H9 (cell line): ENCODE results near the gene LETMD1. TPM values are rescaled to one million over a fixed set of nuclear protein-coding genes. Genes with fewer than 3 reads are reported as not detected.

Experiments
- DNase-seq: peaks from one replicate; pipeline ENCODE4 v3.0.0-alpha.2; 2017
- H2AFZ ChIP-seq: one replicate; pipeline ENCODE4 v1.6.1; 2013; ENCODE audit warnings: mild to moderate bottlenecking, low read length, control low read depth, moderate library complexity
- H2AK5ac ChIP-seq: 2 replicates; pipeline ENCODE4 v1.6.1; 2013; ENCODE audit warnings: low read length, control low read depth, mixed read lengths; ENCODE audit not compliant: insufficient read length
- H2BK120ac ChIP-seq: one replicate; pipeline ENCODE4 v1.6.1; 2013; ENCODE audit warnings: low read depth, mild to moderate bottlenecking, low read length, control low read depth, inconsistent platforms; ENCODE audit not compliant: poor library complexity, severe bottlenecking
- H2BK12ac ChIP-seq: 2 replicates; pipeline ENCODE4 v1.6.1; 2013; ENCODE audit warnings: low read length, control low read depth, mixed read lengths, low read depth; ENCODE audit not compliant: insufficient read length
- H2BK15ac ChIP-seq: 2 replicates; pipeline ENCODE4 v1.6.1; 2013; ENCODE audit warnings: low read depth, low read length, control low read depth
- H2BK20ac ChIP-seq: one replicate; pipeline ENCODE4 v1.6.1; 2013; ENCODE audit warnings: low read depth, mild to moderate bottlenecking, low read length, control low read depth, inconsistent platforms; ENCODE audit not compliant: poor library complexity, severe bottlenecking
- H2BK5ac ChIP-seq: 2 replicates; pipeline ENCODE4 v1.6.1; 2013; ENCODE audit warnings: low read length, control low read depth, mixed read lengths; ENCODE audit not compliant: insufficient read length
- H3K14ac ChIP-seq: 2 replicates; pipeline ENCODE4 v1.6.1; 2013; ENCODE audit warnings: low read length, control low read depth; ENCODE audit not compliant: insufficient read depth
- H3K18ac ChIP-seq: 2 replicates; pipeline ENCODE4 v1.6.1; 2013; ENCODE audit warnings: low read depth, mild to moderate bottlenecking, mixed read lengths, low read length, control low read depth; ENCODE audit not compliant: insufficient read length
- H3K23ac ChIP-seq: 2 replicates; pipeline ENCODE4 v1.6.1; 2013; ENCODE audit warnings: low read length, control low read depth, mixed read lengths, low read depth; ENCODE audit not compliant: insufficient read length
- H3K23me2 ChIP-seq: 2 replicates; pipeline ENCODE4 v1.6.1; 2013; ENCODE audit warnings: low read depth, mild to moderate bottlenecking, mixed read lengths, low read length, control low read depth; ENCODE audit not compliant: insufficient read length, poor library complexity, severe bottlenecking
- H3K27ac ChIP-seq: 2 replicates; pipeline ENCODE4 v1.5.1; 2013; ENCODE audit warnings: low read length, control low read depth, mixed read lengths, low read depth; ENCODE audit not compliant: insufficient read length
- H3K27me3 ChIP-seq: 2 replicates; pipeline ENCODE4 v1.6.1; 2013; ENCODE audit warnings: low read length, control low read depth, inconsistent platforms; ENCODE audit not compliant: insufficient read depth
- H3K4ac ChIP-seq: 2 replicates; pipeline ENCODE4 v1.6.1; 2013; ENCODE audit warnings: low read depth, mild to moderate bottlenecking, control low read depth, inconsistent platforms, low read length, moderate library complexity
- H3K4me1 ChIP-seq: 2 replicates; pipeline ENCODE4 v1.6.1; 2013; ENCODE audit warnings: low read length, control low read depth, inconsistent platforms; ENCODE audit not compliant: insufficient read depth
- H3K4me2 ChIP-seq: 2 replicates; pipeline ENCODE4 v1.6.1; 2013; ENCODE audit warnings: low read length, control low read depth, mixed read lengths; ENCODE audit not compliant: insufficient read length, insufficient read depth
- H3K56ac ChIP-seq: 2 replicates; pipeline ENCODE4 v1.6.1; 2013; ENCODE audit warnings: low read depth, mild to moderate bottlenecking, mixed read lengths, low read length, control low read depth; ENCODE audit not compliant: insufficient read length
- H3K79me1 ChIP-seq: 2 replicates; pipeline ENCODE4 v1.6.1; 2013; ENCODE audit warnings: low read depth, mild to moderate bottlenecking, moderate library complexity, low read length, control low read depth, inconsistent platforms; ENCODE audit not compliant: insufficient read depth, poor library complexity, severe bottlenecking
- H3K79me2 ChIP-seq: 2 replicates; pipeline ENCODE4 v1.6.1; 2013; ENCODE audit warnings: low read length, control low read depth, inconsistent platforms; ENCODE audit not compliant: insufficient read depth
- H3K9ac ChIP-seq: 2 replicates; pipeline ENCODE4 v1.6.1; 2013; ENCODE audit warnings: low read length, control low read depth, mixed read lengths; ENCODE audit not compliant: insufficient read length; ENCODE audit errors: extremely low read depth
- H3K9me3 ChIP-seq: one replicate; pipeline ENCODE4 v1.6.1; 2013; ENCODE audit warnings: low read depth, low read length, inconsistent platforms; ENCODE audit not compliant: control insufficient read depth
- H3T11ph ChIP-seq: one replicate; pipeline ENCODE4 v1.6.1; 2013; ENCODE audit warnings: mild to moderate bottlenecking, low read length, control low read depth, inconsistent platforms
- H4K20me1 ChIP-seq: one replicate; pipeline ENCODE4 v1.6.1; 2013; ENCODE audit not compliant: control insufficient read depth, insufficient read length, insufficient read depth
- H4K5ac ChIP-seq: 2 replicates; pipeline ENCODE4 v1.6.1; 2013; ENCODE audit warnings: low read depth, mild to moderate bottlenecking, mixed read lengths, low read length, control low read depth; ENCODE audit not compliant: insufficient read length
- H4K8ac ChIP-seq: replicated peaks from 2 replicates; pipeline ENCODE4 v1.6.1; 2013; ENCODE audit warnings: low read length, control low read depth, mixed read lengths, low read depth; ENCODE audit not compliant: insufficient read length
- H4K91ac ChIP-seq: 2 replicates; pipeline ENCODE4 v1.6.1; 2013; ENCODE audit warnings: low read depth, mild to moderate bottlenecking, moderate library complexity, mixed read lengths, low read length, control low read depth; ENCODE audit not compliant: insufficient read length
- H3K27ac Mint-ChIP-seq, 3 experiments: 2 replicates in 2 of 3; 3 replicates in 1 of 3; pipeline ENCODE4 v1.8.0; 2020 to 2021; ENCODE audit warnings: mixed read lengths in 3 of 3, mild to moderate bottlenecking in 1 of 3, moderate library complexity in 1 of 3
- H3K27me3 Mint-ChIP-seq: 2 replicates; pipeline ENCODE4 v1.8.0; 2021; ENCODE audit warnings: low read depth, mild to moderate bottlenecking, moderate library complexity, mixed read lengths
- H3K36me3 Mint-ChIP-seq, 3 experiments: 2 replicates in 2 of 3; 3 replicates in 1 of 3; pipeline ENCODE4 v1.8.0; 2020 to 2021; ENCODE audit warnings: low read depth in 3 of 3, mixed read lengths in 3 of 3; ENCODE audit not compliant: insufficient read depth in 1 of 3
- H3K4me1 Mint-ChIP-seq, 2 experiments: 2 replicates each; pipeline ENCODE4 v1.8.0; 2020; ENCODE audit warnings: mixed read lengths in 2 of 2
- H3K4me3 Mint-ChIP-seq, 2 experiments: 2 replicates in 1 of 2; 3 replicates in 1 of 2; pipeline ENCODE4 v1.8.0; 2020 to 2021; ENCODE audit warnings: mild to moderate bottlenecking in 2 of 2, mixed read lengths in 2 of 2, moderate library complexity in 1 of 2
- H3K9me3 Mint-ChIP-seq, 2 experiments: 2 replicates in 1 of 2; 3 replicates in 1 of 2; pipeline ENCODE4 v1.8.0; 2020; ENCODE audit warnings: mild to moderate bottlenecking in 2 of 2, mixed read lengths in 2 of 2, moderate library complexity in 1 of 2
- CTCF ChIP-seq: fragments of 200-600 bp; sonication (generic); conservative IDR thresholded peaks from 3 replicates; pipeline ENCODE4 v1.8.0; 2021; ENCODE audit warnings: antibody characterized with exemption, mild to moderate bottlenecking
- WGBS: extraction: QIAGEN DNeasy Blood & Tissue Kit; methylation state at CpG from one replicate; pipeline ENCODE4 v1.1.7; 2013; ENCODE audit warnings: missing lambda C conversion rate, low lambda C conversion rate, mixed read lengths; ENCODE audit not compliant: insufficient read length; ENCODE audit errors: extremely low coverage; 5-methylcytosine and 5-hydroxymethylcytosine counted together
- total RNA-seq: library from RNA; stranded (reverse); gene quantifications from 2 replicates; pipeline ENCODE4 v1.2.1, GENCODE V29; 2021

Gene LETMD1
- total RNA-seq, 1 experiment from 2014 or later, result 34.9 TPM

- no peak overlapping the region for H3K14ac ChIP-seq
- H3K79me2 ChIP-seq, result no peaks in the 10 kb centered on the region
- no peak overlapping the region for H4K5ac ChIP-seq
- no peaks in the 10 kb centered on the region for H3K9me3 ChIP-seq
- H3K23me2 ChIP-seq, result no peaks in the 10 kb centered on the region
- no peak overlapping the region for H3K4me2 ChIP-seq
- H3K23ac ChIP-seq, result no peak overlapping the region
- no peak overlapping the region for H3K18ac ChIP-seq
- H2BK20ac ChIP-seq, result no peak overlapping the region
- H2BK120ac ChIP-seq, result no peak overlapping the region
- H2AK5ac ChIP-seq, result no peak overlapping the region
- no peak overlapping the region for H3K4ac ChIP-seq
- Mint-ChIP-seq H3K36me3 (peaks cover 27 to 84% (median 67%) of the 10 kb centered on the region in 3 experiments; a peak in 6 of 7 replicates), H3K9me3 (no peaks in the 10 kb centered on the region), H3K4me1 (no peaks in the 10 kb centered on the region), H3K27ac (peak overlapping the region in 1 of 3 experiments; percentile 92; a peak in 1 of 7 replicates), H3K4me3 (no peak overlapping the region), H3K27me3 (no peaks in the 10 kb centered on the region)
- no peak overlapping the region for H3K56ac ChIP-seq
- H2AFZ ChIP-seq, result no peak overlapping the region
- H2BK12ac ChIP-seq, result no peak overlapping the region
- no CpG with 5 or more reads among the region's 7 CpGs for whole genome bisulfite sequencing
- H4K91ac ChIP-seq, result no peak overlapping the region
- no peak overlapping the region for H3K27ac ChIP-seq
- H4K8ac ChIP-seq, result no peak overlapping the region
- no peaks in the 10 kb centered on the region for H4K20me1 ChIP-seq
- H3T11ph ChIP-seq, result no peak overlapping the region
- H3K9ac ChIP-seq, result no peak overlapping the region
- DNase-seq, result no peak
- no peaks in the 10 kb centered on the region for H3K4me1 ChIP-seq
- H3K79me1 ChIP-seq, result no peaks in the 10 kb centered on the region
- H3K27me3 ChIP-seq, result no peaks in the 10 kb centered on the region
- no peak overlapping the region for H2BK5ac ChIP-seq
- H2BK15ac ChIP-seq, result no peak overlapping the region
- no peak for TF ChIP-seq CTCF
These were observed 11.0 kb downstream of the LETMD1 start for GRCh38 chr12:51059086-51059485.
